ENCODE results near the gene ATP9B.

ATP9B gene

DNA sequence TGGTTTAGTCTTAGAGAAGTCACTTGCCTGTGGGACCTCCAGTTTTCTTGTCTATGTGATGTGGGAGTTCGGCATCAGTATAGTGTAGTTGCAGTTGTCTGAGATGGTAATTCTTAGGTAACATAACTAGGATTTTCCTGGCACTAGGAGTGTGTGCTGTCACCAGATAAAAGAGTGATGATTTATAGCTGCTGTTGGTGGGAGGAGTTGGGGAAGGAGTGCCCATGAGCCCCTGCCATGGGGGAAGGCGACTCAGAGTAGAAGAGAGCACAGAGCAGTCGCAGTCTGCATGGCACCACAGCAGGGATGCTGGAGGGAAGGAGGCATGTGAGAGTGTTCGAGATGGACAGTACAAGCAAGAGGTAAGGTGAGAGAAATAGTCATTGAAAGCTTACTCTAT is 38.7 kb downstream of the ATP9B start:
- Histone ChIP-seq H3K4me3 (ENCODE audit: low read length, poor library complexity, severe bottlenecking) (no peak overlapping the region), H3K9ac (ENCODE audit: low read depth, low read length, poor library complexity, severe bottlenecking) (no peak overlapping the region), H3K9me2 (replicated peaks; ENCODE audit: low read depth, low read length) (no peaks in the 10 kb centered on the region), H4K20me1 (ENCODE audit: insufficient read depth, low read length, poor library complexity, severe bottlenecking) (no peaks in the 10 kb centered on the region), H3K36me3 (ENCODE audit: insufficient read depth, low read length) (0 out of 2 replicates have a peak, but pooled peaks cover 4% of the 10 kb centered on the region), H3K4me2 (ENCODE audit: low read depth, low read length, poor library complexity, severe bottlenecking) (no peak overlapping the region), H3K79me2 (ENCODE audit: insufficient read depth, low read length) (peaks cover 28% of the 10 kb centered on the region; the same call in 1 of the 2 replicates), H3K9me3 (ENCODE audit: insufficient read depth, low read depth, low read length) (no peaks in the 10 kb centered on the region), H2AFZ (ENCODE audit: low read length) (no peak overlapping the region), H3K4me1 (ENCODE audit: insufficient read depth, low read length, poor library complexity, severe bottlenecking) (peaks cover 7% of the 10 kb centered on the region), H3F3A (ENCODE audit: low read depth) (no peaks in the 10 kb centered on the region), H3K27me3 (ENCODE audit: insufficient read depth, low read length, poor library complexity, severe bottlenecking) (no peaks in the 10 kb centered on the region)
- TF ChIP-seq EZH2phosphoT487 (IDR thresholded peaks at IDR 0.05; ENCODE audit: borderline replicate concordance), result no peak
- TF ChIP-seq, protein P1, sequence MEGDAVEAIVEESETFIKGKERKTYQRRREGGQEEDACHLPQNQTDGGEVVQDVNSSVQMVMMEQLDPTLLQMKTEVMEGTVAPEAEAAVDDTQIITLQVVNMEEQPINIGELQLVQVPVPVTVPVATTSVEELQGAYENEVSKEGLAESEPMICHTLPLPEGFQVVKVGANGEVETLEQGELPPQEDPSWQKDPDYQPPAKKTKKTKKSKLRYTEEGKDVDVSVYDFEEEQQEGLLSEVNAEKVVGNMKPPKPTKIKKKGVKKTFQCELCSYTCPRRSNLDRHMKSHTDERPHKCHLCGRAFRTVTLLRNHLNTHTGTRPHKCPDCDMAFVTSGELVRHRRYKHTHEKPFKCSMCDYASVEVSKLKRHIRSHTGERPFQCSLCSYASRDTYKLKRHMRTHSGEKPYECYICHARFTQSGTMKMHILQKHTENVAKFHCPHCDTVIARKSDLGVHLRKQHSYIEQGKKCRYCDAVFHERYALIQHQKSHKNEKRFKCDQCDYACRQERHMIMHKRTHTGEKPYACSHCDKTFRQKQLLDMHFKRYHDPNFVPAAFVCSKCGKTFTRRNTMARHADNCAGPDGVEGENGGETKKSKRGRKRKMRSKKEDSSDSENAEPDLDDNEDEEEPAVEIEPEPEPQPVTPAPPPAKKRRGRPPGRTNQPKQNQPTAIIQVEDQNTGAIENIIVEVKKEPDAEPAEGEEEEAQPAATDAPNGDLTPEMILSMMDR (conservative IDR thresholded peaks at IDR 0.05; ENCODE audit: low read length), result no peak

DNA sequence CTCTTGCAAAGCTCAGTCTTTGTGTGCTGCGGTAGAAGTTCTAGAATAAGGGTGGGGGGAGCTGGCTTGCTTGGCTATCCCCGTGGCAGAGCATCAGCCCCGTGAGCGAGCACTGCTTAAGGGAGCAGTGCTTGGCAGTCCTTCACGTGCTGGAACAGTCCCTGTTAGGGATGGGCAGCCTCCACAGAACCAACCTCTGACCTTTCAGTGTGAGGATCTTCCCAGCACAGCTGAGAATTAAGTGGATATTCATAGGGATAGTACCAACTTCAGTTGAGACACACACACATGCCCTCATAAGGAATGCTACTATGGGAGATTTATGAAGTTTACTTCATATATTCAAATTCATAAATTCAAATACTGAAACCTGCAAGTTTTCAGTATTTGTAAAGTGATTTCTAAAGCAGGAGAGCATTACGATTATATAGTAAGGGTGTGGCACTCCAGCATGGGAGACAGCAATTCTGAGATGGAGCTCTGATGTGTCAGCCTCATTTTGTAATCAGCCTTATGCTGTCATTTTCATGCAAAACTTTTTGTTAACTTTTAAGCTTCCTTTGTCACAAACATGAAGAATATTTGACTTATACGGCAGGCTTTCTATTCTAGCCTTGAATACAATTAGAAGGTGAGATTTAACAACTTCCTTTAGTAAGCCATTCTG is 39.5 kb downstream of the ATP9B start:
- H3K9me2 ChIP-seq (replicated peaks; ENCODE audit: low read depth, low read length), result no peaks in the 10 kb centered on the region
- H3K79me2 ChIP-seq (ENCODE audit: insufficient read depth, low read length), result peaks cover 28% of the 10 kb centered on the region; the same call in 1 of the 2 replicates
- no peaks in the 10 kb centered on the region for H3F3A ChIP-seq (ENCODE audit: low read depth)
- H3K27me3 ChIP-seq (ENCODE audit: insufficient read depth, low read length, poor library complexity, severe bottlenecking), result no peaks in the 10 kb centered on the region
- H4K20me1 ChIP-seq (ENCODE audit: insufficient read depth, low read length, poor library complexity, severe bottlenecking), result no peaks in the 10 kb centered on the region
- no peak overlapping the region for H3K4me2 ChIP-seq (ENCODE audit: low read depth, low read length, poor library complexity, severe bottlenecking)
- TF ChIP-seq, protein P1 (conservative IDR thresholded peaks at IDR 0.05; ENCODE audit: low read length), result no peak
- no peak for TF ChIP-seq EZH2phosphoT487 (IDR thresholded peaks at IDR 0.05; ENCODE audit: borderline replicate concordance)
- peaks cover 8% of the 10 kb centered on the region; the same call in 1 of the 2 replicates for H3K36me3 ChIP-seq (ENCODE audit: insufficient read depth, low read length)
- H3K4me3 ChIP-seq (ENCODE audit: low read length, poor library complexity, severe bottlenecking), result no peak overlapping the region
- H3K4me1 ChIP-seq (ENCODE audit: insufficient read depth, low read length, poor library complexity, severe bottlenecking), result peaks cover 7% of the 10 kb centered on the region
- H2AFZ ChIP-seq (ENCODE audit: low read length), result no peak overlapping the region
- H3K9ac ChIP-seq (ENCODE audit: low read depth, low read length, poor library complexity, severe bottlenecking), result no peak overlapping the region
- H3K9me3 ChIP-seq (ENCODE audit: insufficient read depth, low read depth, low read length), result no peaks in the 10 kb centered on the region

DNA sequence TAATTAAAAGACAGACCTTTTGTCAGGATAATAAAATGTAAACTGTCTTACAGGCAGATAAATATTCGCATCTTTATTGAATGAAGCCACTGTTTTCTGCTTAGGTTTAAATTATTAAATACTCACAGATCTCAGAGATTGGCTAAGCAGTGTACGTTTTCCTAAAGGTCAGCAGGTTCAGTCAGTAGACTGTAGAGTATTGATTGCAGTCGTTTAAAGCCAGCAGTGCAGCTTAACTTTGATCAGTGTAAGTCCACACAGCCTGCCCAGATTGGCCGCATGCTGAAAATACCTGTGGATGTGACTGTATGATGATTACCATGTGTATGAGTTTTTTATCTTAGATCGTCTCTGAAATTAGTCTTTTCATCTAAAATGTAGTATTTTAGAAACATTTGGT is 42.3 kb downstream of the ATP9B start:
- Histone ChIP-seq H3K79me2 (ENCODE audit: insufficient read depth, low read length) (peaks cover 12% of the 10 kb centered on the region; the same call in 1 of the 2 replicates), H3F3A (ENCODE audit: low read depth) (no peaks in the 10 kb centered on the region), H3K27me3 (ENCODE audit: insufficient read depth, low read length, poor library complexity, severe bottlenecking) (no peaks in the 10 kb centered on the region), H3K4me2 (ENCODE audit: low read depth, low read length, poor library complexity, severe bottlenecking) (no peak overlapping the region), H3K9ac (ENCODE audit: low read depth, low read length, poor library complexity, severe bottlenecking) (no peak overlapping the region), H4K20me1 (ENCODE audit: insufficient read depth, low read length, poor library complexity, severe bottlenecking) (no peaks in the 10 kb centered on the region), H3K4me3 (ENCODE audit: low read length, poor library complexity, severe bottlenecking) (no peak overlapping the region), H3K36me3 (ENCODE audit: insufficient read depth, low read length) (peaks cover 12% of the 10 kb centered on the region; the same call in 1 of the 2 replicates), H3K9me3 (ENCODE audit: insufficient read depth, low read depth, low read length) (no peaks in the 10 kb centered on the region), H3K4me1 (ENCODE audit: insufficient read depth, low read length, poor library complexity, severe bottlenecking) (peaks cover 3% of the 10 kb centered on the region), H3K9me2 (replicated peaks; ENCODE audit: low read depth, low read length) (no peaks in the 10 kb centered on the region), H2AFZ (ENCODE audit: low read length) (no peak overlapping the region)
- no peak for TF ChIP-seq EZH2phosphoT487 (IDR thresholded peaks at IDR 0.05; ENCODE audit: borderline replicate concordance)
- TF ChIP-seq, protein P1 (conservative IDR thresholded peaks at IDR 0.05; ENCODE audit: low read length), result no peak

Measured in Loucy (cell line).